NCI-H1092 treated with DMSO at 0.1 percent for 48 hours (cell line): ENCODE results near the gene KCP.
A peak's percentile ranks its signal among the peaks of the same experiment; 100 is the strongest.

Experiments used
- DNase-seq: peaks from one replicate; lab custom pipeline; 2025; lab: John Stamatoyannopoulos, UW

The KCP gene

GRCh38 chr7:128906766-128907559 lies 3.5 kb downstream of the KCP start:
- no peak for DNase-seq

GRCh38 chr7:128906001-128906765 lies 4.3 kb downstream of the KCP start:
- DNase-seq: no peak

GRCh38 chr7:128904381-128905197 lies 5.9 kb downstream of the KCP start:
- peak; percentile 43 for DNase-seq

- no peak for DNase-seq
Observed at GRCh38 chr7:128903621-128904361, 6.7 kb downstream of the KCP start.

- no peak for DNase-seq
Observed at GRCh38 chr7:128902761-128903585, 7.5 kb downstream of the KCP start.

GRCh38 chr7:128900237-128900636 lies 10.3 kb downstream of the KCP start:
- no peak for DNase-seq

- DNase-seq: no peak
Observed at GRCh38 chr7:128899392-128899791, 11.1 kb downstream of the KCP start.

GRCh38 chr7:128895320-128895719 lies 15.2 kb downstream of the KCP start:
- DNase-seq: no peak

GRCh38 chr7:128894101-128894440 lies 16.4 kb downstream of the KCP start:
- no peak for DNase-seq

GRCh38 chr7:128893251-128894100 lies 17.0 kb downstream of the KCP start:
- DNase-seq: no peak

GRCh38 chr7:128892521-128893250 lies 17.8 kb downstream of the KCP start:
- no peak for DNase-seq

- no peak for DNase-seq
Observed at GRCh38 chr7:128891942-128892269, 18.6 kb downstream of the KCP start.

GRCh38 chr7:128891110-128891941 lies 19.2 kb downstream of the KCP start:
- DNase-seq: no peak

- DNase-seq: no peak
Observed at GRCh38 chr7:128890306-128891109, 20.0 kb downstream of the KCP start.

GRCh38 chr7:128889121-128889520 lies 21.4 kb downstream of the KCP start:
- no peak for DNase-seq

GRCh38 chr7:128888756-128889095 lies 21.8 kb downstream of the KCP start:
- DNase-seq: no peak

- no peak for DNase-seq
Observed at GRCh38 chr7:128888039-128888755, 22.3 kb downstream of the KCP start.
